Measurements from ENCODE around the gene DCAF6. TPM values are rescaled to one million over a fixed set of nuclear protein-coding genes. Genes with fewer than 3 reads are reported as not detected.

Gene DCAF6
- total RNA-seq, 6 experiments from 2014 or later: 52.5 to 59.4 (median 55.3) TPM

GRCh38 chr1:167994560-167994959 is 58.1 kb downstream of the DCAF6 start:
- Mint-ChIP-seq H3K4me3 (no peak overlapping the region), H3K36me3 (ENCODE audit: low read depth) (peaks cover 40% of the 10 kb centered on the region), H3K27me3 (ENCODE audit: insufficient read depth) (no peaks in the 10 kb centered on the region), H3K9me3 (no peaks in the 10 kb centered on the region), H3K4me1 (ENCODE audit: low read depth) (peaks cover 13% of the 10 kb centered on the region), H3K27ac (no peak overlapping the region)
- DNase-seq: no peak
- TF ChIP-seq CTCF (IDR thresholded peaks at IDR 0.05): no peak

DNA sequence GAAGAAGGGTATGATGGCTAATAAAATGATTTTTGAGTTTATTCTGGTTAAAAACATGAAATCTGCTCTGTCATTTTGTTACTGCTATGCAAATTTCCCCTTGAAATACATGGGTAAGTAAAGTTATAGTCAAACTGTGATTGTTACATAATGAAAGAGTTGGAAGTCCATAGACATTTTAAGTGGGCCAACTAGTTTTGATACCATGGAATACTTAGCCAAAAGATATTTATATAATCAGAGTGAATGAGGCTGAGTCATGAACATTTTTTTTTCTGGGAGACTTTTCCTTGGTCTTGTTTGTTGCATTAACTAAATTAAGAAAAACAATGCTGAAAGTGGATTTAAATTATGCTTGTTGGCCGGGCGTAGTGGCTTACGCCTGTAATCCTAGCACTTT is 58.6 kb downstream of the DCAF6 start:
- no peaks in the 10 kb centered on the region for H3K27me3 Mint-ChIP-seq (ENCODE audit: insufficient read depth)
- no peak overlapping the region for H3K27ac Mint-ChIP-seq
- no peaks in the 10 kb centered on the region for H3K9me3 Mint-ChIP-seq
- no peak for DNase-seq
- peaks cover 43% of the 10 kb centered on the region for H3K36me3 Mint-ChIP-seq (ENCODE audit: low read depth)
- H3K4me1 Mint-ChIP-seq (ENCODE audit: low read depth): peaks cover 13% of the 10 kb centered on the region
- no peak for TF ChIP-seq CTCF (IDR thresholded peaks at IDR 0.05)
- no peak overlapping the region for H3K4me3 Mint-ChIP-seq

DNA sequence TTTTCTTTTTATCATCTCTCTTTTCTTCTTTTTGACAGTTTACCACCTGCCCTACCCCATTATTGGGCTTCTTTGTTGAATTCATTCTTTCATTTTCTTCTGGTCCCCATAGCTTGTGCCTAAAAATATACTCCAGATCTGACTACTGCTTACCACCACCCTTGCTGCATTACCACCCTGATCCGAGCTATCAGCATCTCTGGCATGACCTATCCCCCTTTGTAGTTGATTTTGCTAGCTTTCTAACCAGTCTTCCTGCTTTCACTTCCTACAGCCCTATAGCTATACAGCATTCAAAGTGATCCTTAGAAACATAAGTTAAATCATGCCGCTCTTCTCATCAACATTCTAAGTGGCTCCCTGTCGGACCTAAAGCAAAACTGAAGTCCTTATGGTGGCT is 59.8 kb downstream of the DCAF6 start:
- TF ChIP-seq CTCF (IDR thresholded peaks at IDR 0.05): no peak
- Mint-ChIP-seq H3K36me3 (ENCODE audit: low read depth) (peaks cover 47% of the 10 kb centered on the region), H3K27ac (no peak overlapping the region), H3K27me3 (ENCODE audit: insufficient read depth) (no peaks in the 10 kb centered on the region), H3K4me1 (ENCODE audit: low read depth) (peaks cover 13% of the 10 kb centered on the region), H3K4me3 (no peak overlapping the region), H3K9me3 (no peaks in the 10 kb centered on the region)
- DNase-seq: no peak

DNA sequence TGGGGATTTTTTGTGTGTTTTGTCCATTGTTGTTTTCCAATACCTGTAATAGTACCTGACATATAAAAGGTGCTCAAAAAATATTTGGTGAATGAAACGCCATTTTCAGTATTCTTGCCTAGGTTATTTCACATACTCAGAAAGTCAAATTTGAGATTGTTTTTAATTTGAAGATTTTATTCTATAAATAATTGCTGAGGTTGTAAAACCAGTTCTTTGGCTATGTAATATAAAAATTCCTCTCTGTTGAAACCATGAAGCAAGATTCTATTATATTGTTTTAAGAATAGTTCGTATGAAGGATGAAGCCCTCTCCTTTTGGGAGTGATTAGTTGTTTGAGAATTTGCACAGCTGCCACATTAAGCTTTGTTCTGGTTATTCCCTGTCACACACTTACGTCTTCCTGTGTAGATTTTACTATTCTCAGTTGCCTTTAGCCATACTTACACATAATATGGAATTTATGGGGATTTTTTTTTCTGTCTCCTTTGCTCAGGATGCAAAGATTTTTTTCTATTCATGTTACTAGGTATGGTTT is 60.6 kb downstream of the DCAF6 start:
- Mint-ChIP-seq H3K36me3 (ENCODE audit: low read depth) (peaks cover 46% of the 10 kb centered on the region), H3K9me3 (no peaks in the 10 kb centered on the region), H3K27me3 (ENCODE audit: insufficient read depth) (no peaks in the 10 kb centered on the region), H3K4me3 (no peak overlapping the region), H3K27ac (no peak overlapping the region), H3K4me1 (ENCODE audit: low read depth) (peaks cover 6% of the 10 kb centered on the region)
- TF ChIP-seq CTCF (IDR thresholded peaks at IDR 0.05): no peak
- DNase-seq: no peak

- TF ChIP-seq CTCF (IDR thresholded peaks at IDR 0.05): no peak
- Mint-ChIP-seq H3K27me3 (ENCODE audit: insufficient read depth) (no peaks in the 10 kb centered on the region), H3K4me3 (no peak overlapping the region), H3K4me1 (ENCODE audit: low read depth) (peaks cover 4% of the 10 kb centered on the region), H3K36me3 (ENCODE audit: low read depth) (peaks cover 49% of the 10 kb centered on the region), H3K27ac (no peak overlapping the region), H3K9me3 (no peaks in the 10 kb centered on the region)
- no peak for DNase-seq
Observed at GRCh38 chr1:167999877-168000276, 63.4 kb downstream of the DCAF6 start.

DNA sequence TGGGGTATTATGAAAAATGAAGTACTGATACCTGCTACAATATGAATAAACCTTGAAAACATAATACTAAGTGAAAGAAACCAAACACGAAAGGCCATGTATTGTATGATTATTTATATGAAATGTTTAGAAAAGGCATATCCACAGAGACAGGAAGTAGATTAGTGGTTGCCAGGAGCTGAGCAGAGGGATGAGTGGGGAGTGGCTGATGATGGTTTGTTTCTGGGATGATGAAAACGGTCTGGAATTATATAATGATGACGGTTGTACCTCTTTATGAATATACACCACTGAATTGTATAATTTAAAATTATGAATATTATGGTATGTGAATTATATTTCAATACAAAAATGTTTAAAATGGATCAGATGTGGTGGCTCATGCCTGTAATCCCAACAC is 64.2 kb downstream of the DCAF6 start:
- H3K4me1 Mint-ChIP-seq (ENCODE audit: low read depth): no peaks in the 10 kb centered on the region
- no peaks in the 10 kb centered on the region for H3K27me3 Mint-ChIP-seq (ENCODE audit: insufficient read depth)
- no peak overlapping the region for H3K4me3 Mint-ChIP-seq
- no peak overlapping the region for H3K27ac Mint-ChIP-seq
- H3K9me3 Mint-ChIP-seq: no peaks in the 10 kb centered on the region
- TF ChIP-seq CTCF (IDR thresholded peaks at IDR 0.05): no peak
- H3K36me3 Mint-ChIP-seq (ENCODE audit: low read depth): peaks cover 46% of the 10 kb centered on the region
- no peak for DNase-seq
